Measurements from ENCODE around the gene DSG4. TPM values are rescaled to one million over a fixed set of nuclear protein-coding genes. Genes with fewer than 3 reads are reported as not detected.

Gene DSG4
- total RNA-seq, 6 donors from 2014 or later: not detected

DNA sequence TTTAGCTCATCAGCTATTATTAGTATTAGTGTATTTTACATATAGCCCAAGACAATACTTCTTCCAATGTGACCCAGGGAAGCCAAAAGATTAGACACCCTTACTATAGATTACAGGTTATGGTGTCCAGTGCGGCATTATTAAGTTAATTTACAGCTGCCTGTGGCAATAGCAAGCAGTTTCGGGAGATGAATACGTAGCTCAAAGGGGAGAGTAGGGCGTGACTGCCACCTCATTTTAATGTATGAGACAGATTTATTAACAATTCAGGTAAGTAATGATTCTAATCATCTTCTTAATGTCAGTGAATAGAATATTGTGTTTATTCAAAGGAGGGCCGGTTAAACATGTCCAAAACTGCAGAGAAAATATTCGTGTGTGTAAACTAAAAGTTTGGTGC is 64.2 kb downstream of the DSG4 start:
- H3K36me3 ChIP-seq: no peaks in the 10 kb centered on the region
- H3K27me3 ChIP-seq: no peaks in the 10 kb centered on the region
- no peaks in the 10 kb centered on the region for H3K9me3 ChIP-seq
- H3K27ac ChIP-seq: no peak overlapping the region
- TF ChIP-seq, protein P1, sequence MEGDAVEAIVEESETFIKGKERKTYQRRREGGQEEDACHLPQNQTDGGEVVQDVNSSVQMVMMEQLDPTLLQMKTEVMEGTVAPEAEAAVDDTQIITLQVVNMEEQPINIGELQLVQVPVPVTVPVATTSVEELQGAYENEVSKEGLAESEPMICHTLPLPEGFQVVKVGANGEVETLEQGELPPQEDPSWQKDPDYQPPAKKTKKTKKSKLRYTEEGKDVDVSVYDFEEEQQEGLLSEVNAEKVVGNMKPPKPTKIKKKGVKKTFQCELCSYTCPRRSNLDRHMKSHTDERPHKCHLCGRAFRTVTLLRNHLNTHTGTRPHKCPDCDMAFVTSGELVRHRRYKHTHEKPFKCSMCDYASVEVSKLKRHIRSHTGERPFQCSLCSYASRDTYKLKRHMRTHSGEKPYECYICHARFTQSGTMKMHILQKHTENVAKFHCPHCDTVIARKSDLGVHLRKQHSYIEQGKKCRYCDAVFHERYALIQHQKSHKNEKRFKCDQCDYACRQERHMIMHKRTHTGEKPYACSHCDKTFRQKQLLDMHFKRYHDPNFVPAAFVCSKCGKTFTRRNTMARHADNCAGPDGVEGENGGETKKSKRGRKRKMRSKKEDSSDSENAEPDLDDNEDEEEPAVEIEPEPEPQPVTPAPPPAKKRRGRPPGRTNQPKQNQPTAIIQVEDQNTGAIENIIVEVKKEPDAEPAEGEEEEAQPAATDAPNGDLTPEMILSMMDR (IDR thresholded peaks at IDR 0.05): no peak
- TF ChIP-seq EP300 (IDR thresholded peaks at IDR 0.05) (no peak), POLR2A (IDR thresholded peaks at IDR 0.05) (no peak), POLR2AphosphoS5 (IDR thresholded peaks at IDR 0.05) (no peak)
- 91% methylated on average over 6 of the region's 6 CpGs for WGBS, 2 donors
- no peak for DNase-seq
- no peak overlapping the region for H3K4me3 ChIP-seq
- no peaks in the 10 kb centered on the region for H3K4me1 ChIP-seq
- no peak for ATAC-seq (ENCODE audit: low FRiP score in 2 of 2)

DNA sequence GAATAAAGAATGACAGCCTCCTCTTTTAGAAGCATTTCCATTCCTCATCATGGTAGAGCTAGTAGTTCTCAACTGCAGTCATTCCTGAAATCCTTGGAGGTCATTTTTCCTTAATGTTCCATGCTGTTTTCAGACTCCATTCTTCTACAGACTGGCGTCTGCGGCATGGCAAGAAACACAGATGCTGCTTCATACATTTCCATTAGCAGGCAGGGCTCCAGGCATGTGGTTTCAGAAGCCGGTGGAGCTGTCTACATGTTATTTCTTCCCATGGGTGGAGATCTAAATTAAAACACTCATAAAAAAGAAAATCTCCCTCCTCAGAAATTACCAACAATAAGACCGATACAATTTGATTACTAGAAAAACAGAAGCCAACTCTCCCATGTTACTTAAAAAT is 64.9 kb downstream of the DSG4 start:
- DNase-seq (no peak), ATAC-seq (ENCODE audit: low FRiP score in 2 of 2) (no peak)
- TF ChIP-seq, protein P1 (IDR thresholded peaks at IDR 0.05): no peak
- TF ChIP-seq POLR2AphosphoS5 (IDR thresholded peaks at IDR 0.05): no peak
- no peak for TF ChIP-seq POLR2A (IDR thresholded peaks at IDR 0.05)
- no peak for TF ChIP-seq EP300 (IDR thresholded peaks at IDR 0.05)
- no peak overlapping the region for H3K4me3 ChIP-seq
- WGBS, 2 donors: 88 to 90% methylated on average over 4 of the region's 4 CpGs
- H3K4me1 ChIP-seq: no peaks in the 10 kb centered on the region
- H3K9me3 ChIP-seq: no peaks in the 10 kb centered on the region
- H3K27ac ChIP-seq: no peak overlapping the region
- no peaks in the 10 kb centered on the region for H3K27me3 ChIP-seq
- no peaks in the 10 kb centered on the region for H3K36me3 ChIP-seq

DNA sequence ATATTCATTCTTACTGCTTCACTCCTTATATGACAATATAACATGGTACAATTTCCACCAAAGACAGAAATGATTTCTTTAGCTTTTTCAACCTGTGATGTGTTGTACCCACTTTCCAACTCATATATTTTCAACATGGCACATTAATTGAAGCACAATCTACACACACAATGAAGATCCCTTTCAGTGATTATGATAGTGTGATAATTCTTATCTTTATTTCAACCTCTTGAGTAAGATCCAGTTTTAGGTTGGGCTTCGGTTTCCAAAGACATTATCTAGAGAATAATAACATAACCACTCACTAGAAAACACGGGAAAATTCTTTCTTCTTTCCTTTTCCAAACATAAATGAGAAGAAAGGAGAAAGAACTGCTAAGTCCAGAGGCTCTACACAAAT is 67.6 kb downstream of the DSG4 start:
- 80 to 86% methylated on average over 2 of the region's 2 CpGs for WGBS, 2 donors
- TF ChIP-seq EP300 (IDR thresholded peaks at IDR 0.05): no peak
- TF ChIP-seq, protein P1 (IDR thresholded peaks at IDR 0.05): no peak
- TF ChIP-seq POLR2AphosphoS5 (IDR thresholded peaks at IDR 0.05): no peak
- TF ChIP-seq POLR2A (IDR thresholded peaks at IDR 0.05): no peak

DNA sequence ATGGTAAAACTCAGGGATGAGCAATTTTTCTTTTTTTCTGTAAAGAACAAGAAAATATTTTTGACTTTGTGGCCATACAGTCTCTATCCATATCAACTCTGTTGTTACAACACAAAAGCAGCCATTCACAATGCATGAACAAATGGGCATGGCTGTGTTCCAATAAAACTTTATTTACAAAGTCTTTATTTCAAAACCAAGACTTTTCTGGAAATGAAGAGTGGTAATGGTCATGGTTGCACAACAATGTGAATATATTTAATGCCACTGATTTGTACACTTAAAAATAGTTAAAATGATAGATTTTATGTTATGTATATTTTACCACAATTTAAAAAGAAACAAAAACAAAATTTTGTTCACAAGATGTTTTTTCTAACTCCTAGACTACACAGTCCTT is 69.3 kb downstream of the DSG4 start:
- TF ChIP-seq, protein P1 (IDR thresholded peaks at IDR 0.05): no peak
- no peak for TF ChIP-seq EP300 (IDR thresholded peaks at IDR 0.05)
- TF ChIP-seq POLR2AphosphoS5 (IDR thresholded peaks at IDR 0.05): no peak
- TF ChIP-seq POLR2A (IDR thresholded peaks at IDR 0.05): no peak
- Histone ChIP-seq H3K27me3 (no peaks in the 10 kb centered on the region), H3K4me3 (no peak overlapping the region), H3K27ac (no peak overlapping the region), H3K9me3 (no peaks in the 10 kb centered on the region), H3K36me3 (no peaks in the 10 kb centered on the region), H3K4me1 (no peaks in the 10 kb centered on the region)
- no peak for DNase-seq
- ATAC-seq (ENCODE audit: low FRiP score in 2 of 2): no peak

More for the DNA sequence above, 67.6 kb downstream of the DSG4 start:
- Histone ChIP-seq H3K27ac (no peak overlapping the region), H3K27me3 (no peaks in the 10 kb centered on the region), H3K36me3 (no peaks in the 10 kb centered on the region), H3K9me3 (no peaks in the 10 kb centered on the region), H3K4me1 (no peaks in the 10 kb centered on the region), H3K4me3 (no peak overlapping the region)
- ATAC-seq (ENCODE audit: low FRiP score in 2 of 2) (no peak), DNase-seq (no peak)

DNA sequence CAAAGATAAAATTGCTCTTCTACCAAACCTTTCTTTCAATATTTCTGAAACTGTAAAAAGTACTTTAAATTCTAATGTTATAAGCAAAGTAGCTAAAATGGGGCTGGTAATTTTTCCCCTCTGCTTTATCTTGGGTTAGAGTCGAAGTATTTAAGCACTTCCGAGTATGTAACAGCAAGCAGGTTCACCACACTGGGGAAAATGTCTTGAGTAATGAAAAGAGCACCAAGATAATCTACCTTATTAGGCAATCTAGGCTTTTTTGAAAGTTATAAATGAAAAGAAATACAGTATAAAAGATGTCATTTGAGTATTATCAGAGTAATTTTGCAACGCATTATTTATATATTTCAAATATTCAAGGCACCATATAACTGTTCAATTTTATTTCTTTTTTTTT is 70.3 kb downstream of the DSG4 start:
- no peak for ATAC-seq (ENCODE audit: low FRiP score in 2 of 2)
- no peak for TF ChIP-seq POLR2AphosphoS5 (IDR thresholded peaks at IDR 0.05)
- TF ChIP-seq POLR2A (IDR thresholded peaks at IDR 0.05): no peak
- TF ChIP-seq, protein P1 (IDR thresholded peaks at IDR 0.05): no peak
- TF ChIP-seq EP300 (IDR thresholded peaks at IDR 0.05): no peak
- Histone ChIP-seq H3K36me3 (no peaks in the 10 kb centered on the region), H3K9me3 (no peaks in the 10 kb centered on the region), H3K27ac (no peak overlapping the region), H3K4me3 (no peak overlapping the region), H3K27me3 (no peaks in the 10 kb centered on the region), H3K4me1 (no peaks in the 10 kb centered on the region)
- WGBS, 2 donors: 83 to 84% methylated on average over 3 of the region's 3 CpGs
- DNase-seq: no peak

Measured in upper lobe of left lung (tissue), 6 donors.